Measurements from ENCODE around the gene ARL3.

Gene ARL3

GRCh38 chr10:102633287-102633686 lies 80.9 kb downstream of the ARL3 start:
- DNase-seq = no peak

- no peak for DNase-seq
Measured at GRCh38 chr10:102632394-102633111, 81.6 kb downstream of the ARL3 start.

GRCh38 chr10:102631525-102632393 lies 82.4 kb downstream of the ARL3 start:
- DNase-seq = no peak

GRCh38 chr10:102630663-102631062 lies 83.5 kb downstream of the ARL3 start:
- DNase-seq = no peak

GRCh38 chr10:102629661-102630614 lies 84.3 kb downstream of the ARL3 start:
- DNase-seq = no peak

- no peak for DNase-seq
Measured at GRCh38 chr10:102628451-102628911, 85.7 kb downstream of the ARL3 start.

- DNase-seq = no peak
Measured at GRCh38 chr10:102627736-102628293, 86.4 kb downstream of the ARL3 start.

- DNase-seq = no peak
Measured at GRCh38 chr10:102627291-102627735, 86.9 kb downstream of the ARL3 start.

GRCh38 chr10:102626026-102626685 lies 88.0 kb downstream of the ARL3 start:
- DNase-seq = no peak

GRCh38 chr10:102624751-102625645 lies 89.2 kb downstream of the ARL3 start:
- DNase-seq = no peak

GRCh38 chr10:102624094-102624493 lies 90.1 kb downstream of the ARL3 start:
- no peak for DNase-seq
